GM06990 (cell line): ENCODE measurements around the gene NSUN7.

ENCODE experiments used
- DNase-seq: peaks from one replicate; pipeline ENCODE4 v3.0.0-alpha.2; 2011; ENCODE audit not compliant: insufficient read length; ENCODE audit errors: extremely low read depth
- H3K27me3 ChIP-seq: replicated peaks from 2 replicates; pipeline ENCODE4 v1.6.0; 2011; ENCODE audit warnings: low read length; ENCODE audit not compliant: control insufficient read depth, insufficient read depth
- H3K36me3 ChIP-seq: 2 replicates; pipeline ENCODE4 v1.5.1; 2011; ENCODE audit warnings: low read length; ENCODE audit not compliant: control insufficient read depth, insufficient read depth
- H3K4me3 ChIP-seq: replicated peaks from 2 replicates; pipeline ENCODE4 v1.5.1; 2011; ENCODE audit warnings: low read depth, mild to moderate bottlenecking, control low read depth, low read length
- TF ChIP-seq, protein P1 (sequence below): IDR thresholded peaks from 2 replicates; pipeline ENCODE4 v1.5.1; 2011; ENCODE audit warnings: low read length, control low read depth, mild to moderate bottlenecking, inconsistent platforms; ENCODE audit not compliant: insufficient read depth, poor library complexity, severe bottlenecking

The NSUN7 gene

DNA sequence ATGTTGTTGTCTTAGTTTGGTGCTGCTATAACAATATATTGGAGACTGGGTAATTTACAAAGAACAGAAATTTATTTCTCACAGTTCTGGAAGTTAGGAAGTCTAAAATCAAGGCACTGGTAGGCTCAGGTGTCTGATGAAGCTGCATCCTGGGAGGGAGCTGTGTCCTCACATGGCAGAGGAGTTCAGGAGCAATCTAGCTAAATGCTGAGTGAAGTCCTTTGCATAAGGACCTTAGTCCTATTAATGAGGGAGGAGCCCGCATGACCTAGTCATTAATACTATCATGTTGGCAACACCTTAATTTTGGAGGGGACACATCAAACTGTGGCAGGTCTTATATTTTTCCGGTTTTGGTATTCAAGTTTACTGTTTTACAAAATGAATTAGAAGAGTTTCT, 36.0 kb upstream of the NSUN7 start:
- no peak for DNase-seq
- H3K4me3 ChIP-seq: no peak overlapping the region
- H3K27me3 ChIP-seq: no peaks in the 10 kb centered on the region
- H3K36me3 ChIP-seq: no peaks in the 10 kb centered on the region
- TF ChIP-seq, protein P1, sequence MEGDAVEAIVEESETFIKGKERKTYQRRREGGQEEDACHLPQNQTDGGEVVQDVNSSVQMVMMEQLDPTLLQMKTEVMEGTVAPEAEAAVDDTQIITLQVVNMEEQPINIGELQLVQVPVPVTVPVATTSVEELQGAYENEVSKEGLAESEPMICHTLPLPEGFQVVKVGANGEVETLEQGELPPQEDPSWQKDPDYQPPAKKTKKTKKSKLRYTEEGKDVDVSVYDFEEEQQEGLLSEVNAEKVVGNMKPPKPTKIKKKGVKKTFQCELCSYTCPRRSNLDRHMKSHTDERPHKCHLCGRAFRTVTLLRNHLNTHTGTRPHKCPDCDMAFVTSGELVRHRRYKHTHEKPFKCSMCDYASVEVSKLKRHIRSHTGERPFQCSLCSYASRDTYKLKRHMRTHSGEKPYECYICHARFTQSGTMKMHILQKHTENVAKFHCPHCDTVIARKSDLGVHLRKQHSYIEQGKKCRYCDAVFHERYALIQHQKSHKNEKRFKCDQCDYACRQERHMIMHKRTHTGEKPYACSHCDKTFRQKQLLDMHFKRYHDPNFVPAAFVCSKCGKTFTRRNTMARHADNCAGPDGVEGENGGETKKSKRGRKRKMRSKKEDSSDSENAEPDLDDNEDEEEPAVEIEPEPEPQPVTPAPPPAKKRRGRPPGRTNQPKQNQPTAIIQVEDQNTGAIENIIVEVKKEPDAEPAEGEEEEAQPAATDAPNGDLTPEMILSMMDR: no peak

DNA sequence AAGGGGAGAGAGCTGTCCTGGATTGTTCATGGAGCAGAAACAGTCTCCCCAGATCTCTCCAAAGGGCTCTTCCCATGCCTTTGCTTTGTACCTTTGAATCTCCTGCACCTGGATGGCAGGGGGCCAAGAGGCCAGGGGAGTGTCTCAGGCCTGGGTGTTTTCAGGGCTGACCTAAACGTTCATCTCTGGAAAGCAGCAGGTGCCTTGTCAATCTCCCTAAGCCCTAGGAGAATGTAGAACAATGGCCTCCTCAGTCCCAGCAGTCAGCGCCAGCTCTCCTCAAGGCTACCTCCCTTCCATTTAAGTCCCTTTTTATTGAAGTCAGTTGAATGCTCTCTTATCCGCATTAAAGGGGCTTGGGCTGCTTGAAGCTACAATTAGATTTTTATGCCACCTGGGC, 31.2 kb upstream of the NSUN7 start:
- no peak for DNase-seq
- no peak overlapping the region for H3K4me3 ChIP-seq

DNA sequence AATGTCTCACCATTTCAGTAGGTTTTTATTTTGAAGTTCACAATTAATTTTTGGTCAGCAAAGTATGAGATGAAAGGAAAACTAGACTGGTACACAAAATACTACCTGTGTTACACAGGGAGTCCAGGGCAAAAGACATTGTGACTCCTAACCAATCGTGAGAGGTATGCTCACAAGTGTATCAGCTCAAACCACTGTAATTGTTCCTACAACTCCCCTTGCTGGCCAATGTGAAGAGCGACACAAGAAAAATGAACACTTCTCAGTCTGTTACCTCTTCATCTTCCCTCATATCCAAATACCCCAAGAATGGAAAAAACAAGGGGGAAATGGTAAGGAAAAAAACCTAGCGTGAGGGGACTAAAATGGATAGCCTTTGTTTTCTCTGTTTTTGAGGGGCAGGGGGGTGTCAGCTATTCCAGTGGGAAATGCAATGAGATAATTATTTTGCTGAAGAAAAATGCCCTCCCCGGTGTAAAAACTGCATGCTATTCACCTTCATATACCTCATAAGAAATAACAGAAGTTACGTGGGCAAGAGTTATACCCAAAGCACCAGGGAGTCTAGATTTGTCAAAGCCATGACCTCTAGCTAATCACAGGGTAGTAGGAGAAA, 30.6 kb upstream of the NSUN7 start:
- no peak overlapping the region for H3K4me3 ChIP-seq
- H3K27me3 ChIP-seq: no peaks in the 10 kb centered on the region
- TF ChIP-seq, protein P1: peak; percentile 75
- no peaks in the 10 kb centered on the region for H3K36me3 ChIP-seq
- no peak for DNase-seq

More for the DNA sequence above, 31.2 kb upstream of the NSUN7 start:
- TF ChIP-seq, protein P1: no peak
- no peaks in the 10 kb centered on the region for H3K27me3 ChIP-seq
- no peaks in the 10 kb centered on the region for H3K36me3 ChIP-seq

DNA sequence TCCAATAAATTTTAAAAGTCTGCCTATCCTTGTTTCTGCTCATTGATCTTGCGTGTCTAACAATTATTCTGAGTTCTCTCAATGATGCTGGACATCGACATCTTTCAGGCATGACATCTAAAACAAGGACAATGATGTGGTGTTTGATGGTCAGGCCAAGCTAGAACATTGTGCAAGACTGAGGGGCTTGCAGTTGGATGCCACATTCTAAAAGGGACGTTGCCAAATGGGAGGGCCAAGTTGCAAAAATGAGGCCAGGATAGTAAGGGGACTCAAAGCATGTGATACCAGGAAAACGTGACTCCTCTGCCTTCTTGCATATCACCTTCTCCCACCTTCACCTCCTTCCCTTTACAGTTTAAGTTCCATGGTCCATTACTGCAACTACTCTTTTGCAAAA, 29.4 kb upstream of the NSUN7 start:
- TF ChIP-seq, protein P1: no peak
- no peak for DNase-seq
- Histone ChIP-seq H3K27me3 (no peaks in the 10 kb centered on the region), H3K36me3 (no peaks in the 10 kb centered on the region), H3K4me3 (no peak overlapping the region)

DNA sequence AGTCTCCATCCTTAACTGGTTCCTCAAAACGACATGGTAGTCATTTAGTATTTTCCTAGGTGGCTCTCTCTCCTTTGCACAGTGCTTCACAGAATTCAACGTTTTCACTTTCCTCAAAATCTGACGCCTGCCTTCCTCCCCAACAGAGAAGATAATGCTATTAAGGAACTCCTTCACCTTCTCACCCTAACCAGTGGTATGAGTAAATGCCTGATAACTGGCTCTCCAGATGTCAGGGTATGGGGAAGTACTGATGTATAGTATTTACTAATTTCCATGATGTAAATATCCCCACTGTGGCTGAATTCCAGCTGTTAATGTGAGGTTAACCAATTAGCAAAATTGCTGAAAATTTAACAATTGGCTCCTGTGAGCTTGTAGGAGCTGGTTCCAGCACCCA, 28.8 kb upstream of the NSUN7 start:
- Histone ChIP-seq H3K36me3 (no peaks in the 10 kb centered on the region), H3K4me3 (no peak overlapping the region), H3K27me3 (no peaks in the 10 kb centered on the region)
- DNase-seq: no peak
- TF ChIP-seq, protein P1: no peak

DNA sequence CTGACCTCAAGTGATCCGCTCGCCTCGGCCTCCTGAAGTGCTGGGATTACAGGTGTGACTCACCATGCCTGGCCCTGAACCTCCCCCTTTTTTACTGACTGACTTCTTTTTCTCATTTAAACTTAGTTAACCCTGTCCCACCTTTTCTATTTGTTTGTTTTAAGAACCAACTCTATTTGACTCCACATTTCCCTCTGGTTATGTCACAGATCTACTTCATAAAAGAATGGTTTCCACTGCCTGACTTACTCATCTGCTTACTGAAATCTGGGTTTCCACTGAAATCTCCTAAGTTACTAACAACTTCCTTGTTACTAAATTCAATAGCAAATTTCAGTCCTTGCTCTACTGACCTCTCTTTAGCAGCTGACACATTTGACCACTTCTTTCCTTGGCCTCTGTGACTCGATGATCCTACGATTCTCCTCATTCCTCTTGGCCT, 28.0 kb upstream of the NSUN7 start:
- DNase-seq: peak; percentile 36
- TF ChIP-seq, protein P1: no peak
- H3K36me3 ChIP-seq: no peaks in the 10 kb centered on the region
- no peak overlapping the region for H3K4me3 ChIP-seq
- no peaks in the 10 kb centered on the region for H3K27me3 ChIP-seq
